Endothelial cell of umbilical vein (primary cell): ENCODE data around the gene CD101. TPM values are rescaled to one million over a fixed set of nuclear protein-coding genes. Genes with fewer than 3 reads are reported as not detected.
A peak's percentile ranks its signal among the peaks of the same experiment; 100 is the strongest.

ENCODE experiments used
- BruUV-seq: library from RNA; stranded (reverse); fragments of 400-500 nt; replicated peaks from 2 replicates; lab custom pipeline; 2021; lab: Mats Ljungman, UMichigan
- CTCF ChIA-PET: fragments of 300-600, 350-600 bp; sonication (Branson Sonifier 250); formaldehyde crosslinking; loops from one replicate; lab custom pipeline; 2021; ENCODE audit warnings: antibody characterized with exemption, inconsistent platforms; lab: Charles Lee
- POLR2A ChIA-PET: fragments of 300-600, 350-600 bp; sonication (Branson Sonifier 250); formaldehyde crosslinking; loops from one replicate; lab custom pipeline; 2021; ENCODE audit warnings: antibody characterized with exemption, inconsistent platforms; lab: Charles Lee
- DNase-seq: peaks from one replicate; pipeline ENCODE4 v3.0.0-alpha.2; 2011; ENCODE audit warnings: low read depth, low spot score
- FAIRE-seq: peaks from 2 replicates; lab custom pipeline; 2011; peaks lifted over from hg19 to GRCh38; lab: Jason Lieb, UNC
- H2AFZ ChIP-seq: 2 replicates; pipeline ENCODE4 v1.6.0; 2012; ENCODE audit warnings: low read depth, low read length, control low read depth, inconsistent platforms
- H3K27ac ChIP-seq: 2 replicates; pipeline ENCODE4 v1.5.1; 2011; ENCODE audit warnings: low read depth, mild to moderate bottlenecking, control low read depth, low read length, moderate library complexity; ENCODE audit not compliant: insufficient read depth
- H3K27me3 ChIP-seq, 2 experiments: 2 replicates each; pipeline versions ENCODE4 v1.6.0 to v1.6.1; 2011; ENCODE audit warnings: low read length in 2 of 2, mixed read lengths in 1 of 2; ENCODE audit not compliant: control insufficient read depth in 2 of 2, insufficient read depth in 2 of 2
- H3K36me3 ChIP-seq, 2 experiments: 2 replicates in 1 of 2; 3 replicates in 1 of 2; pipeline ENCODE4 v1.5.1; 2011; ENCODE audit warnings: low read length in 2 of 2, mild to moderate bottlenecking in 1 of 2, moderate library complexity in 1 of 2; ENCODE audit not compliant: control insufficient read depth in 2 of 2, insufficient read depth in 2 of 2; ENCODE audit errors: extremely low read depth in 1 of 2
- H3K4me1 ChIP-seq: 3 replicates; pipeline ENCODE4 v1.5.1; 2011; ENCODE audit warnings: mild to moderate bottlenecking, low read length; ENCODE audit not compliant: control insufficient read depth, insufficient read depth; ENCODE audit errors: extremely low read depth
- H3K4me2 ChIP-seq: 2 replicates; pipeline ENCODE4 v1.6.1; 2011; ENCODE audit warnings: low read length, control low read depth, mixed read lengths; ENCODE audit not compliant: insufficient read depth
- H3K4me3 ChIP-seq, 3 experiments: fragments of 200-600 bp in 1 of 3; sonication (generic), shearing (Covaris generic) in 1 of 3; replicated peaks in 1 of 3; 2 replicates each; pipeline ENCODE4 v1.5.1; 2011 to 2016; ENCODE audit warnings: control low read depth in 3 of 3, low read length in 3 of 3, mild to moderate bottlenecking in 2 of 3, inconsistent platforms in 1 of 3, low read depth in 1 of 3, moderate library complexity in 1 of 3; ENCODE audit not compliant: insufficient read depth in 1 of 3
- H3K79me2 ChIP-seq: 2 replicates; pipeline ENCODE4 v1.6.0; 2012; ENCODE audit warnings: low read length, inconsistent platforms; ENCODE audit not compliant: control insufficient read depth, insufficient read depth
- H3K9ac ChIP-seq: replicated peaks from 2 replicates; pipeline ENCODE3; 2011; ENCODE audit warnings: low read length, control low read depth; ENCODE audit not compliant: insufficient read depth; ENCODE audit errors: extremely low read depth
- H3K9me1 ChIP-seq: replicated peaks from 3 replicates; pipeline ENCODE4 v1.6.0; 2011; ENCODE audit warnings: mild to moderate bottlenecking, low read length; ENCODE audit not compliant: control insufficient read depth, insufficient read depth; ENCODE audit errors: extremely low read depth
- H3K9me3 ChIP-seq: replicated peaks from 2 replicates; pipeline ENCODE4 v1.5.1; 2012; ENCODE audit warnings: low read length, inconsistent platforms; ENCODE audit not compliant: control insufficient read depth, insufficient read depth
- H4K20me1 ChIP-seq: replicated peaks from 2 replicates; pipeline ENCODE3; 2011; ENCODE audit warnings: mild to moderate bottlenecking, low read length; ENCODE audit not compliant: control insufficient read depth, insufficient read depth; ENCODE audit errors: extremely low read depth
- GATA2 ChIP-seq: IDR thresholded peaks from 2 replicates; pipeline ENCODE4 v1.7.0; 2011; ENCODE audit warnings: low read depth, mild to moderate bottlenecking, moderate library complexity, mixed read lengths, low read length; ENCODE audit not compliant: insufficient read length, insufficient read depth
- JUN ChIP-seq: IDR thresholded peaks from 2 replicates; pipeline ENCODE4 v1.6.1; 2011; ENCODE audit warnings: borderline replicate concordance, low read depth; ENCODE audit not compliant: insufficient read length, insufficient read depth
- MYC ChIP-seq: IDR thresholded peaks from one replicate; pipeline ENCODE4 v1.6.1; 2011; ENCODE audit warnings: mild to moderate bottlenecking, low read depth, low read length
- POLR2A ChIP-seq: IDR thresholded peaks from 2 replicates; pipeline ENCODE4 v1.6.1; 2012; ENCODE audit warnings: low read depth, mild to moderate bottlenecking, control low read depth, low read length
- POLR2AphosphoS5 ChIP-seq: IDR thresholded peaks from 2 replicates; pipeline ENCODE4 v1.6.1; 2012; ENCODE audit warnings: low read depth, mild to moderate bottlenecking, control low read depth, low read length, moderate library complexity; ENCODE audit not compliant: insufficient read depth
- dilution Hi-C: fragments of 300-500 bp; cut with MboI; formaldehyde crosslinking; loops from one replicate; pipeline ENCODE4 v1.15.0; 2019; ENCODE audit warnings: low sequenced_read_pairs; ENCODE audit not compliant: extremely low pct_ligation_motif_present
- intact Hi-C: fragments of 100-400 bp; cut with micrococcal nuclease; formaldehyde crosslinking; loops from one replicate; pipeline ENCODE4 v1.10.0; 2022
- polyA plus RNA-seq, 4 experiments: library from polyadenylated mRNA; depleted of rRNA in 3 of 4; stranded (reverse) in 3 of 4; unstranded in 1 of 4; fragments of >200 nt; gene quantifications; 2 replicates each; pipeline versions ENCODE4 v1.2.1 to v1.2.3, GENCODE V29; 2011 to 2012; ENCODE audit warnings: missing spikeins in 1 of 4
- total RNA-seq: library from RNA; stranded (reverse); gene quantifications from 2 replicates; pipeline ENCODE4 v1.2.3, GENCODE V29; 2021
- TF ChIP-seq, protein P1 (sequence below): IDR thresholded peaks from 2 replicates; pipeline ENCODE4 v1.6.1; 2011; ENCODE audit not compliant: insufficient read depth, insufficient read length
- TF ChIP-seq, protein P2 (sequence below), 2 donors: IDR thresholded peaks; 1 replicate in 1 of 2; 2 replicates in 1 of 2; pipeline ENCODE4 v1.5.1; 2011; ENCODE audit warnings: low read length in 2 of 2, mild to moderate bottlenecking in 2 of 2, moderate library complexity in 2 of 2, control low read depth in 1 of 2, inconsistent platforms in 1 of 2, low read depth in 1 of 2; ENCODE audit not compliant: insufficient read depth in 1 of 2; ENCODE audit errors: extremely low read depth in 1 of 2

The CD101 gene
- total and polyA plus RNA-seq, 2 donors (not counting 3 experiments of a cell fraction or from before 2014, with no cell fraction given): 0.04 to 0.97 TPM

DNA sequence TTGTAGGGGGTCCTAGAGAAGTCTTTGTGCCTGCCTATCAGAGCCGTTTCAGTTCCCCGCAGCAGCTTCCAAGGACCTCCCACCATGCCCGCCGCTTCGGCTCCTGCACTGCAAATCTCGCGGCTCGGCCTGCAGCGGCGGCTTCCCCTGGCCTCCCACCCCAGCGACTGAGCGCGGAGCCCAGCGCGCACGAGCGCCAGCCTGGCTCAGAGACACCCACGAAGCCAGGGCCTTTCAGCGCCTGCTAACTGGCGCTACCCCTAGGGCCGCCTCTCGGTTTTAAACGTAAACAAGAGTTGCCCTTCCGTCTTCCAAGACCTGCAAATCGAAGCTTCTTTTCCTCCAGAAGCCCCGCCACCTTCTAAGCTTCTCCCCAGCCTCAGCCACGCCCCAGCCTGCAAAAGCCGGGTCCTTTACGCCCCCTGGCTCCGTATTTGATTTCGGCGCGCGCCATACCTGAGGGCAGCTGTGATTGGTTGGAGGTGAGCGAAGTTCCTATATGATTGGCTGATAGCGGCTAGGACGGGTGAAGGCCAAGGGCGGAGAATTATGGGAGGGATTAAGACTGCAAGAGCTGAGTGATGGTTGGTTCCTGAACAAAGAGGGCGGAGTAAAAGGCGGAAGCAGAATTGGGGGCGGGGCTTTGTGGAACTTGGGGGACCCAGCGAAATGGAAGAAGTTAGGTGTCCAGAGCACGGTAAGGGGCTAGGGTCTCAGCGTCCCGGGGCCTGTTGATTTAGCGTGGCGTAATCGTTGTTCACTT is 58.3 kb downstream of the CD101 start, which contains the start of gene TTF2:
Gene TTF2 (plus strand): TSS at position 649 of the 763 bp plus-strand sequence. CDS start 21 bp downstream, at position 670.
- no TSS peak for BruUV-seq
- peak; percentile 99 for FAIRE-seq
- CTCF ChIA-PET: interaction anchor here (0.6 to 5.9 kb wide), 23 partner anchors 8 to 698 kb away, joined by 3 to 91 read pairs (median 4); partner anchors contain the start of gene TRIM45

DNA sequence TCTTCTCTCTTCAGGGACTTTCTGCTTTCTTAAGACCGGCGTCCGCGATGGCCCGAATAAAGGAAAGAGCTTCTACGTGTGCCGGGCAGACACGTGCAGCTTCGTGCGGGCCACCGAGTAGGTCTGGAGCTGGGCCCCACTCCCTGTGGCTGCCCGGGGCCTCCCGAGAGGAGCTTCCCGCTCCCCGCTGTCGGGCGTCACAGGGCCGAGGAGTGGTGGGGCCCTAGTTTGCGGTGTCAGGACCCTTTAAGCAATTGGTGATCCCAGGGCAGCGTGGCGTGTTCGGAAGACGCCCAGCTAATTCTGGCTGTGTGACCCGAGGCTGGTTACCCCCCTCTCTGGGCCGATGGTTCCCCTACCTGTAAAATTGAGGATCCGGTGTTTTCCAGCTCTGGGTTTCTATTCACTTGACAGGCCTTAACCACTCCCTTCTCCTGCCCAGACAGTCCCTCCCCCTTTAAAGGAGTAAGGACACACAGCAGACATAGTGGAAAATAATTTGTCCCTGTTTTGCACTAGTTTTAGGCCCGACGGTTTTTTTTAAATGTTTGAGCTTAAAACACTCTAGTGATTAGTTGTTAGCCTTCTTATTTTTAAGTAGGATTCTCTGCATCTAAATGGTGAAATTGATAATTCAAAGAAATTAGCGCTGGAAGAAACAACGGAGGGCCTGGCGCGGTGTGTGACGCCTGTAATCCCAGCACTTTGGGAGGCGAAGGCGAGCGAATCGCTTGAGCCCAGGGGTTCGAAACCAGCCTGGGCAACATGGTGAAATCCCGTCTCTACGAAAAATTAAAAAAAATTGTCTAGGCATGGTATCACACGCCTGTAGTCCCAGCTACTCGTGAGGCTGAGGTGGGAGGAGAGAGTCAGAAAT is 59.1 kb downstream of the CD101 start:
- Histone ChIP-seq H3K27me3 (no peaks in the 10 kb centered on the region), H3K27ac (peak overlapping the region; percentile 28), H3K9me1 (no peaks in the 10 kb centered on the region), H2AFZ (peak overlapping the region; percentile 80), H3K9me3 (no peaks in the 10 kb centered on the region), H3K4me2 (peak overlapping the region; percentile 53), H4K20me1 (no peaks in the 10 kb centered on the region), H3K4me1 (peaks cover 9% of the 10 kb centered on the region), H3K79me2 (no peaks in the 10 kb centered on the region), H3K9ac (peak overlapping the region; percentile 70), H3K36me3 (no peaks in the 10 kb centered on the region), H3K4me3 (peak overlapping the region; percentile 30 to 88 (median 69))
- TF ChIP-seq GATA2: no peak
- TF ChIP-seq, protein P1, sequence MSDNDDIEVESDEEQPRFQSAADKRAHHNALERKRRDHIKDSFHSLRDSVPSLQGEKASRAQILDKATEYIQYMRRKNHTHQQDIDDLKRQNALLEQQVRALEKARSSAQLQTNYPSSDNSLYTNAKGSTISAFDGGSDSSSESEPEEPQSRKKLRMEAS: peak; percentile 23
- TF ChIP-seq, protein P2, sequence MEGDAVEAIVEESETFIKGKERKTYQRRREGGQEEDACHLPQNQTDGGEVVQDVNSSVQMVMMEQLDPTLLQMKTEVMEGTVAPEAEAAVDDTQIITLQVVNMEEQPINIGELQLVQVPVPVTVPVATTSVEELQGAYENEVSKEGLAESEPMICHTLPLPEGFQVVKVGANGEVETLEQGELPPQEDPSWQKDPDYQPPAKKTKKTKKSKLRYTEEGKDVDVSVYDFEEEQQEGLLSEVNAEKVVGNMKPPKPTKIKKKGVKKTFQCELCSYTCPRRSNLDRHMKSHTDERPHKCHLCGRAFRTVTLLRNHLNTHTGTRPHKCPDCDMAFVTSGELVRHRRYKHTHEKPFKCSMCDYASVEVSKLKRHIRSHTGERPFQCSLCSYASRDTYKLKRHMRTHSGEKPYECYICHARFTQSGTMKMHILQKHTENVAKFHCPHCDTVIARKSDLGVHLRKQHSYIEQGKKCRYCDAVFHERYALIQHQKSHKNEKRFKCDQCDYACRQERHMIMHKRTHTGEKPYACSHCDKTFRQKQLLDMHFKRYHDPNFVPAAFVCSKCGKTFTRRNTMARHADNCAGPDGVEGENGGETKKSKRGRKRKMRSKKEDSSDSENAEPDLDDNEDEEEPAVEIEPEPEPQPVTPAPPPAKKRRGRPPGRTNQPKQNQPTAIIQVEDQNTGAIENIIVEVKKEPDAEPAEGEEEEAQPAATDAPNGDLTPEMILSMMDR (IDR thresholded peaks at IDR 0.05; ENCODE audit: extremely low read depth in 1 of 2, insufficient read depth in 1 of 2, low read depth in 1 of 2, low read length in 2 of 2): no peak
- no peak for TF ChIP-seq POLR2AphosphoS5
- dilution Hi-C loops: no loop called here
- BruUV-seq: TSS peak; percentile 77
- intact Hi-C loops: loop anchor here (2.0 to 10.0 kb wide), 6 partner anchors 34 to 834 kb away; partner anchors contain the start of gene MAN1A2
- DNase-seq: peak; percentile 40
- ChIA-PET CTCF (interaction anchor here (0.6 to 5.9 kb wide), 20 partner anchors 9 to 698 kb away, joined by 3 to 91 read pairs (median 4); partner anchors contain the start of gene TRIM45), POLR2A (interaction anchor here (0.9 to 1.1 kb wide), 2 partner anchors 66 to 68 kb away, joined by 3 to 5 read pairs; no protein-coding TSS in a partner anchor)
- FAIRE-seq: peak; percentile 46

More for the DNA sequence above, 58.3 kb downstream of the CD101 start, which contains the start of gene TTF2:
- no peaks in the 10 kb centered on the region for H3K79me2 ChIP-seq
- H3K9ac ChIP-seq: peak within 1 kb of the TSS; percentile 70
- no peaks in the 10 kb centered on the region for H3K27me3 ChIP-seq
- H3K4me3 ChIP-seq: peak within 1 kb of the TSS; percentile 30 to 88 (median 69)
- TF ChIP-seq JUN: no peak
- TF ChIP-seq MYC: no peak
- TF ChIP-seq POLR2A: peak; percentile 42
- H3K4me1 ChIP-seq: peaks cover 9% of the 10 kb centered on the region
- H3K36me3 ChIP-seq: no peaks in the 10 kb centered on the region
- peak; percentile 99 for DNase-seq
- dilution Hi-C loops: no loop called here
- peak within 1 kb of the TSS; percentile 68 for H3K4me2 ChIP-seq
- H3K27ac ChIP-seq: peak within 1 kb of the TSS; percentile 31
- intact Hi-C loops: loop anchor here (2.0 to 10.0 kb wide), 7 partner anchors 35 to 835 kb away; partner anchors contain the start of genes CD58 and MAN1A2
- POLR2A ChIA-PET: interaction anchor here (0.6 to 1.1 kb wide), 3 partner anchors 67 to 404 kb away, joined by 3 to 7 read pairs (median 5); no protein-coding TSS in a partner anchor
- no peaks in the 10 kb centered on the region for H3K9me1 ChIP-seq
- no peaks in the 10 kb centered on the region for H3K9me3 ChIP-seq
- peak within 1 kb of the TSS; percentile 88 for H2AFZ ChIP-seq
- H4K20me1 ChIP-seq: no peaks in the 10 kb centered on the region
